GM12878 (cell line): ENCODE data around the gene DNAAF8. TPM values are rescaled to one million over a fixed set of nuclear protein-coding genes. Genes with fewer than 3 reads are reported as not detected.

ENCODE experiments used
- ATAC-seq: fragments of 200-7000 bp; cut with Tn5 transposase; 3 replicates; pipeline ENCODE4 v1.9.1; 2020; ENCODE audit warnings: mild to moderate bottlenecking, moderate library complexity
- BruUV-seq: library from RNA; stranded (reverse); fragments of 400-500 nt; replicated peaks from 2 replicates; lab custom pipeline; 2021; lab: Mats Ljungman, UMichigan
- CTCF ChIA-PET: fragments of 300-600 bp; sonication (Branson Sonifier 250); formaldehyde crosslinking; extraction: SDS; loops from one replicate; lab custom pipeline; 2021; ENCODE audit warnings: inconsistent platforms; lab: Yijun Ruan, JAX
- POLR2A ChIA-PET: fragments of 350-600 bp; formaldehyde crosslinking; extraction: SDS; loops from one replicate; lab custom pipeline; 2021; ENCODE audit warnings: inconsistent platforms; lab: Charles Lee
- RAD21 ChIA-PET: fragments of 300-600 bp; sonication (Branson Sonifier 250); formaldehyde crosslinking; loops from one replicate; lab custom pipeline; 2023; ENCODE audit warnings: antibody characterized with exemption; ENCODE audit not compliant: unreplicated experiment; lab: Charles Lee
- SMC1A ChIA-PET: fragments of 300-600 bp; sonication (Branson Sonifier 250); formaldehyde crosslinking; loops from one replicate; lab custom pipeline; 2023; ENCODE audit not compliant: unreplicated experiment, uncharacterized antibody; lab: Charles Lee
- DNase-seq: peaks from one replicate; pipeline ENCODE4 v3.0.0-alpha.2; 2011; ENCODE audit warnings: low read depth, low spot score
- FAIRE-seq: peaks from 3 replicates; lab custom pipeline; 2011; peaks lifted over from hg19 to GRCh38; lab: Jason Lieb, UNC
- H2AFZ ChIP-seq: 2 replicates; pipeline ENCODE4 v1.6.0; 2011; ENCODE audit warnings: low read depth, low read length, control low read depth; ENCODE audit not compliant: control insufficient read depth
- H3K27ac ChIP-seq: 2 replicates; pipeline ENCODE4 v1.5.1; 2011; ENCODE audit warnings: control low read depth; ENCODE audit not compliant: control insufficient read depth, insufficient read depth
- H3K27me3 ChIP-seq, 2 experiments: replicated peaks in 1 of 2; 2 replicates each; pipeline versions ENCODE4 v1.6.0 to v1.6.1; 2011; ENCODE audit warnings: low read length in 1 of 2; ENCODE audit not compliant: control insufficient read depth in 2 of 2, insufficient read depth in 2 of 2
- H3K36me3 ChIP-seq, 2 experiments: 2 replicates each; pipeline ENCODE4 v1.5.1; 2011; ENCODE audit warnings: low read length in 1 of 2; ENCODE audit not compliant: control insufficient read depth in 2 of 2, insufficient read depth in 2 of 2
- H3K4me1 ChIP-seq: 2 replicates; pipeline ENCODE4 v1.6.1; 2011; ENCODE audit warnings: mild to moderate bottlenecking, low read length, moderate library complexity, mixed read lengths; ENCODE audit not compliant: control insufficient read depth, insufficient read depth
- H3K4me2 ChIP-seq: 2 replicates; pipeline ENCODE4 v1.6.0; 2011; ENCODE audit warnings: control low read depth; ENCODE audit not compliant: control insufficient read depth, insufficient read depth
- H3K4me3 ChIP-seq: fragments of 200-600 bp; sonication (generic); 2 replicates; pipeline ENCODE4 v1.5.1; 2016
- H3K79me2 ChIP-seq: 2 replicates; pipeline ENCODE4 v1.6.0; 2011; ENCODE audit warnings: low read length; ENCODE audit not compliant: control insufficient read depth, insufficient read depth
- H3K9ac ChIP-seq: 2 replicates; pipeline ENCODE4 v1.8.0; 2011; ENCODE audit warnings: low read length, control low read depth, mixed read lengths; ENCODE audit not compliant: control insufficient read depth, insufficient read depth
- H3K9me3 ChIP-seq: replicated peaks from 3 replicates; pipeline ENCODE4 v1.5.1; 2011; ENCODE audit warnings: mild to moderate bottlenecking, low read length; ENCODE audit not compliant: control insufficient read depth, insufficient read depth
- H4K20me1 ChIP-seq: 2 replicates; pipeline ENCODE4 v1.6.0; 2011; ENCODE audit not compliant: control insufficient read depth, insufficient read depth
- BACH1 ChIP-seq: fragments of 450-650 bp; IDR thresholded peaks from 2 replicates; pipeline ENCODE4 v1.6.1; 2017; ENCODE audit warnings: mild to moderate bottlenecking, borderline replicate concordance
- BCL3 ChIP-seq: IDR thresholded peaks from 2 replicates; pipeline ENCODE4 v1.6.1; 2011; ENCODE audit warnings: borderline replicate concordance, low read depth, mild to moderate bottlenecking, moderate library complexity, low read length; ENCODE audit not compliant: insufficient read depth, poor library complexity, severe bottlenecking
- BRCA1 ChIP-seq: IDR thresholded peaks from 2 replicates; pipeline ENCODE4 v1.6.1; 2011; ENCODE audit warnings: low read depth, low read length, improper control_type of control experiment
- CBX5 ChIP-seq: sonication (generic); IDR thresholded peaks from 2 replicates; pipeline ENCODE4 v1.6.1; 2016; ENCODE audit warnings: low read depth, moderate library complexity, mild to moderate bottlenecking, inconsistent platforms
- CEBPZ ChIP-seq: fragments of 150-350 bp; IDR thresholded peaks from 2 replicates; pipeline ENCODE4 v1.6.1; 2016; ENCODE audit warnings: low read depth, low read length
- CHD4 ChIP-seq: fragments of 200-600 bp; sonication (generic); IDR thresholded peaks from 2 replicates; pipeline ENCODE4 v1.6.1; 2016; ENCODE audit warnings: mild to moderate bottlenecking
- HCFC1 ChIP-seq: fragments of 150-350 bp; IDR thresholded peaks from 2 replicates; pipeline ENCODE4 v1.6.1; 2014; ENCODE audit warnings: low read length
- KAT2A ChIP-seq: conservative IDR thresholded peaks from 2 replicates; pipeline ENCODE4 v1.6.1; 2011; ENCODE audit warnings: low read depth, low read length; ENCODE audit not compliant: control insufficient read depth
- LARP7 ChIP-seq: fragments of 450-650 bp; IDR thresholded peaks from 2 replicates; pipeline ENCODE4 v1.6.1; 2017; ENCODE audit warnings: mild to moderate bottlenecking
- MEF2B ChIP-seq: fragments of 450-650 bp; IDR thresholded peaks from 2 replicates; pipeline ENCODE4 v1.6.1; 2018; ENCODE audit warnings: mild to moderate bottlenecking, moderate library complexity; ENCODE audit not compliant: partially characterized antibody, poor library complexity, severe bottlenecking
- NKRF ChIP-seq: fragments of 450-650 bp; conservative IDR thresholded peaks from 2 replicates; pipeline ENCODE4 v1.6.1; 2017; ENCODE audit warnings: mild to moderate bottlenecking, moderate library complexity
- PAX8 ChIP-seq: fragments of 450-650 bp; IDR thresholded peaks from 2 replicates; pipeline ENCODE4 v1.6.1; 2017; ENCODE audit warnings: mild to moderate bottlenecking, moderate library complexity
- RELB ChIP-seq: fragments of 450-650 bp; IDR thresholded peaks from 2 replicates; pipeline ENCODE4 v1.6.1; 2017; ENCODE audit warnings: low read depth, mild to moderate bottlenecking, moderate library complexity
- SMC3 ChIP-seq: IDR thresholded peaks from 2 replicates; pipeline ENCODE4 v1.6.1; 2011; ENCODE audit warnings: low read length, improper control_type of control experiment, borderline replicate concordance
- SREBF2 ChIP-seq: IDR thresholded peaks from 2 replicates; pipeline ENCODE4 v1.6.1; 2012; ENCODE audit warnings: mild to moderate bottlenecking, low read length
- ZNF274 ChIP-seq: IDR thresholded peaks from one replicate; pipeline ENCODE4 v1.8.0; 2011; ENCODE audit not compliant: insufficient read length, insufficient read depth
- WGBS: methylation state at CpG from one replicate; pipeline ENCODE4 v1.1.6; 2016; ENCODE audit warnings: low lambda C conversion rate; ENCODE audit not compliant: insufficient replicate concordance, insufficient coverage; ENCODE audit errors: missing lambda C conversion rate; 5-methylcytosine and 5-hydroxymethylcytosine counted together
- in situ Hi-C: fragments of 300-500 bp; cut with MboI; formaldehyde crosslinking; loops from 9 replicates; pipeline ENCODE4 v1.14.3; 2018; ENCODE audit warnings: mixed read lengths
- intact Hi-C: fragments of 100-400 bp; cut with micrococcal nuclease; formaldehyde crosslinking; loops from one replicate; pipeline ENCODE4 v1.14.2; 2022; ENCODE audit not compliant: unreplicated experiment
- polyA plus RNA-seq, 11 experiments: library from polyadenylated mRNA; depleted of rRNA in 4 of 11; unstranded in 6 of 11; stranded (reverse) in 5 of 11; fragments of >200 nt; fragmentation: Nextera tagmentation in 4 of 11; fragmentation: Illumina TruSeq in 1 of 11; extraction: Ambion mirVana in 4 of 11; extraction: Trizol in 1 of 11; gene quantifications; 1 replicate in 1 of 11; 2 replicates in 10 of 11; pipeline versions ENCODE4 v1.2.1 to v1.2.3, GENCODE V29; 2011 to 2016; ENCODE audit warnings: inconsistent platforms in 2 of 11, missing spikeins in 2 of 11, low read depth in 1 of 11
- total RNA-seq, 4 experiments: library from RNA; depleted of rRNA in 3 of 4; stranded (reverse); fragments of >200 nt in 3 of 4; fragmentation: Illumina TruSeq in 1 of 4; extraction: Trizol in 1 of 4; gene quantifications; 2 replicates each; pipeline versions ENCODE4 v1.2.1 to v1.2.3, GENCODE V29; 2013 to 2021

The DNAAF8 gene
- total and polyA plus RNA-seq, 10 of the 15 experiments (the other 5 are each of a cell fraction or from before 2014, with no cell fraction given) = 0.01 to 0.78 (median 0.22) TPM; not detected in 2

- no peak for TF ChIP-seq CBX5
- no peak for TF ChIP-seq CHD4
- no peak for TF ChIP-seq RELB
- TF ChIP-seq KAT2A = no peak
These were observed 63.5 kb downstream of the DNAAF8 start (continued) for GRCh38 chr16:4797805-4798252.

GRCh38 chr16:4798456-4798855, 64.1 kb downstream of the DNAAF8 start:
- DNase-seq = no peak
- POLR2A ChIA-PET = no interaction called here
- TF ChIP-seq PAX8 (no peak), LARP7 (no peak), SREBF2 (no peak), BRCA1 (no peak), CEBPZ (no peak), MEF2B (no peak), NKRF (no peak), HCFC1 (no peak), ZNF274 (no peak), CBX5 (no peak), BCL3 (no peak), BACH1 (no peak), SMC3 (no peak)

More at GRCh38 chr16:4798456-4798855, 64.1 kb downstream of the DNAAF8 start:
- H3K4me2 ChIP-seq = no peak overlapping the region
- CTCF ChIA-PET = interaction anchor here (1.0 kb wide), 1 partner anchor 105 kb away, joined by 3 read pairs; no protein-coding TSS in a partner anchor
- RAD21 ChIA-PET = no interaction called here
- H3K9ac ChIP-seq = no peak overlapping the region
- in situ Hi-C loops (no loop called here), intact Hi-C loops (no loop called here)
- H3K9me3 ChIP-seq = no peaks in the 10 kb centered on the region
- H3K4me1 ChIP-seq = peaks cover 20% of the 10 kb centered on the region
- SMC1A ChIA-PET = no interaction called here
- no peaks in the 10 kb centered on the region for H3K79me2 ChIP-seq
- no peak overlapping the region for H3K27ac ChIP-seq
- no peaks in the 10 kb centered on the region for H3K27me3 ChIP-seq
- no TSS peak for BruUV-seq
- no peak overlapping the region for H3K4me3 ChIP-seq
- ATAC-seq (no peak), FAIRE-seq (no peak)
- H4K20me1 ChIP-seq = no peaks in the 10 kb centered on the region
- H2AFZ ChIP-seq = no peak overlapping the region
- 72% methylated on average over 16 of the region's 16 CpGs for WGBS
- no peaks in the 10 kb centered on the region for H3K36me3 ChIP-seq
